Measurements from ENCODE around the gene TRAPPC6A.

The TRAPPC6A gene

DNA sequence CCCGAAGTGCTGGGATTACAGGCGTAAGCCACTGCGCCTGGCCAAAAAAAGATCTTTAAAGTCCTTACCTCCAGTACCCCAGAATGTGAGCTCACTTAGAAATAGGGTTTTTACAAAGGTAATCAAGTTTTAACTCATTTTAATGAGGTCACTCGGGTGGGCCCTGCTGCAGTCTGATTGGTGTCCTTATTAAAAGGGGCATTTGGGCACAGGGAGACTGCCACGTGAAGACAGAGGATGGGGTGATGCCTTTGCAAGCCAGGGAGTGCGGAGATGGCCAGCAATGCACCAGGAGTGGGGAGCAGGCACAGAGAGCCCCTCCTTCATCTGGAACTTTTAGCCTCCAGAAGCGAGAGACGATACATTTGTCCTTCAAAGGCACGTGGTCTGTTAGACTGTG lies 28.9 kb downstream of the TRAPPC6A start:
- DNase-seq (ENCODE audit: low spot score): no peak

GRCh38 chr19:45147835-45148676 lies 30.0 kb downstream of the TRAPPC6A start:
- no peak for DNase-seq (ENCODE audit: low spot score)

GRCh38 chr19:45146741-45147205 lies 31.3 kb downstream of the TRAPPC6A start:
- no peak for DNase-seq (ENCODE audit: low spot score)

GRCh38 chr19:45146251-45146650 lies 31.8 kb downstream of the TRAPPC6A start:
- DNase-seq (ENCODE audit: low spot score): no peak

DNA sequence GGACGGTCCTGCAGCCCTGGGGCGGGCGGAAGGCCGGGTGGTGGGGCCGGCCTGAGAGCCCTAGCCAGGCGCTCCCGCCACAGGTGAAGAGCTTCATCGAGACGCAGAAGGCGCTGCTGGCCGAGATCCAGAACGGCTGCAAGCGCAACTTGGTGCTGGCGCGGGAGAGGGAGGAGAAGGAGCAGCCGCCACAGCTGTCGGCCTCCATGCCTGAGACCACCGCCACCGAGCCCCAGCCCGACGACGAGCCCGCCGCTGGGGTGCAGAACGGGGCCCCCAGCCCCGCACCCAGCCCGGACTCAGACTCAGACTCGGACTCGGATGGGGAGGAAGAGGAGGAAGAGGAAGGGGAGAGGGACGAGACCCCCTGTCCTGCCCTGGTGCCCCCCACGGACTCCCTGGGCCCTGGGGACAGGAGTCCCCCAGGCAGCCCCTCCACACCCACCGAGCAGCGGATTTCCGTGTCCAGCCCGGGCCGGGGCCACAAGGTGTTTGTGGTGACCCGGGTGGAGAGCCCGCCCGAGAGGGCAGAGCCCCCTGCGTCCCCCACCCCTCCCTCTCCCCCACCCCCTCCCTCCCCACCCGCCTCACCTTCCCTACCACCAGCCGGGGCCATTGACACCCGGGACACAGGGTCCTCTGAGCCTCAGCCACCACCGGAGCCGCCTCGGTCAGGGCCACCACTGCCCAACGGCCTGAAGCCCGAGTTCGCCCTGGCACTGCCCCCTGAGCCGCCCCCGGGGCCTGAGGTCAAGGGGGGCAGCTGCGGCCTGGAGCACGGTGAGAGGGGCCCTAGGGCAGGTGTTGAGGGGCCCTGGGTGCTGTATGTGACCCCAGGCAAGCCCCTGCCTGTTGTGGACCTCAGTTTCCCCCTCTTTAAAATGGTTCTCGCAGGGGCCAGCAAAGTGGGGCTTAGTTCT lies 32.5 kb downstream of the TRAPPC6A start:
- no peak for DNase-seq (ENCODE audit: low spot score)

GRCh38 chr19:45144431-45145269 lies 33.4 kb downstream of the TRAPPC6A start:
- no peak for DNase-seq (ENCODE audit: low spot score)

DNA sequence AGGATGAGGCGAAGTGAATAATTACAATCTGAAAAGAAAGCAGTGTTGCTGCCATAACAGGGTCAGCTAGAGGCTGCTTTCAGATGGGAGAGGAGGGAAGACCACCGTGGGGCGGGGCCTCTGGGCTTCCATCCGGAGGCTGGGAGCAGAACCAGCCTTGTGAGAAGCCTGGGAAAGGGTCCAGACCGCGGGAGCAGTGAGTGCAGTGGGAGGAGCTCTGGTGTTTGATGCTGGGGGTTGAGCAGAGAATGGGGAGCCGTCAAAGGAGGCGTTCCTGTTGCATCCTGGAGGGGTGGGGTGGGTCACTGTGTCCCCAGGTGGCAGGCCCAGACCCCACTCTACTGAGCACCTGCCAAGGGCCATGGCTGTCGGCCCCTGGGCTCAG lies 35.3 kb downstream of the TRAPPC6A start:
- no peak for DNase-seq (ENCODE audit: low spot score)

DNA sequence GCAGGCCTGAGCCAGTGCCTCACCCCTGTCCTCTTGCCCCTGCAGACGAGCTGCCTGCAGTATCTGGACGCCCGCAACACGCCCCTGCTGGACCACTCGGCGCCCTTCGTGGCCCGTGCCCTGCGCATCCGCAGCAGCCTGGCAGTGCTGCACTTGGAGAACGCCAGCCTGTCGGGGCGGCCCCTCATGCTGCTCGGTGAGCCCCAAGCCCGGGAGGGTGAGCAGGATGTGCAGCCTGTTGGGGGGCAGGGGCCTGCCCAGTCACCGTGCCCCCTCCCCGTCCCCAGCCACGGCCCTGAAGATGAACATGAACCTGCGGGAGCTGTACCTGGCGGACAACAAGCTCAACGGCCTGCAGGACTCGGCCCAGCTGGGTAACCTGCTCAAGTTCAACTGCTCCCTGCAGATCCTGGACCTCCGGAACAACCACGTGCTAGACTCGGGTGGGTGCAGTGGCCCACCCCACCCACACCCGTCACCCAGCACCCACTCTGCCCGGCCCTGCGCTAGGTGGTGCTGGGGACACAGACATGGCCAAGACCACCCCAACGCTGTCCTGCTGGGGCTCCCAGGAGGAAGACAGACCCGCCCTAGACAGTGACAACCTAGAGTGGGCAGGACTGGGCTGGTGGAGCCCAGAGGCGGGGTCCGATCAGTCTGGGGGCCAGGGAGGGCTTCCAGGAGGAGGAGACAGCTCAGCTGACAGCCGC lies 35.9 kb downstream of the TRAPPC6A start:
- DNase-seq (ENCODE audit: low spot score): no peak

GRCh38 chr19:45141203-45141900 lies 36.7 kb downstream of the TRAPPC6A start:
- no peak for DNase-seq (ENCODE audit: low spot score)

DNA sequence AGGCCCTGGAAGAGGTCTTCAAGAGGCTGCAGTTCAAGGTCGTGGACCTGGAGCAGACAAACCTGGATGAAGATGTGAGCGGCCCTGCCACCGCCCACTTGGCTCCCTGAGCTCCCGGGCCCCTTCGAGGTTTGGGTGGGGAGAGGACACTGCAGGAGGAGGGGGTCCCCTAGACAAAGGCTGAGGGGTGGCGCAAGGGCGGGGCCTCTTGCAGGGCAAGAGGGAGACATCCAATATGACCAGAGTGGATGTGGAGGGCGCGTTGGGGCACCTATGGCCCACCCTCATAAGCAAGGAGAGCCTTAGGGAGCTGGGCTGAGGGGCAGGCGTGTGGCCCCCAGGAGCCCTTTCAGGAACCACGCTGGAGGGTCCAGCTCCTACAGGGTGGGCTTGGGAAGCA lies 37.5 kb downstream of the TRAPPC6A start:
- DNase-seq (ENCODE audit: low spot score): no peak

GRCh38 chr19:45140144-45140503 lies 37.9 kb downstream of the TRAPPC6A start:
- DNase-seq (ENCODE audit: low spot score): no peak

DNA sequence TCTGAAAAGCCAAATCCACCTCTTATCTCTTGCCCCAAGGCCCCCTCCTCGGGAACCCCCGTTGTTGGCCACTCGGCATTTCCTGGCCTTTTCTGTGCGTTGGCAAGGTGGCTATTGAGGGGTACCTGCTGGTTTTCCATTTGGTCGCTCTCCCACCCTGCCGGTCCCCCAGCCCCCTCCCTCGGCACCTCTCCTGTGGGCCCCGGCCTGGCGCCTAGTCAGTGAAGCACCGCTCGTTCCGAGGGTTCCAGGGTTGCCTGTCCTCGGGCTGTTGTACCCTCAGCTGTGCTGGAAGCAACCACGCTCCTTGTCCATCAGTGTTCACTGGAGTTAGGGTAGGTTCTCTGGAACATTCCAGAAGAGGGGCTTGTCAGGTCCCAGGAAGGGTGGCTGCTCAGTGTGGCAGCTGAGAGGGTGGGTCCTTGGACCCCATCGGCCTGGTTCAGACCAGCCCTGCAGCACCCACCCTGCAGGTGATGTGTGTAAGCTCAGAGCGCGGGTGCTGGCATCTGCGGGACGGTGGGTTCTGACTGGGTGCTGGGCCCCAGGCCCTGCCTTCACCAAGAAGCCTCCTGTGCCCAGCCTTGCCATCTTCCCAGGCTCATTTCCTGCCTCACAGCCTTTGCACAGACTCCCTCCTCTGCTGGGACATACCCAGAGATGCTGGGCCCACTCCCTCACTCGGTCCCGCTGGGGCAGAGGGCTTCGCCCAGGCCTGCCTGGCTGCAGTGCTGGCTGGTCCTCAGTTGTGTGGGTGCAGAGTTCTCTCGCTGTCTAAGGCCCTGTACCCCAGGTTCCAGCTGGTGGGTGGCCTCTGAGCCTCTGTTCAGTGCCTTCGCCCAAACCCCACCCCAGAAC lies 38.5 kb downstream of the TRAPPC6A start:
- no peak for DNase-seq (ENCODE audit: low spot score)

- DNase-seq (ENCODE audit: low spot score): no peak
These were observed 39.7 kb downstream of the TRAPPC6A start for GRCh38 chr19:45138303-45138751.

DNA sequence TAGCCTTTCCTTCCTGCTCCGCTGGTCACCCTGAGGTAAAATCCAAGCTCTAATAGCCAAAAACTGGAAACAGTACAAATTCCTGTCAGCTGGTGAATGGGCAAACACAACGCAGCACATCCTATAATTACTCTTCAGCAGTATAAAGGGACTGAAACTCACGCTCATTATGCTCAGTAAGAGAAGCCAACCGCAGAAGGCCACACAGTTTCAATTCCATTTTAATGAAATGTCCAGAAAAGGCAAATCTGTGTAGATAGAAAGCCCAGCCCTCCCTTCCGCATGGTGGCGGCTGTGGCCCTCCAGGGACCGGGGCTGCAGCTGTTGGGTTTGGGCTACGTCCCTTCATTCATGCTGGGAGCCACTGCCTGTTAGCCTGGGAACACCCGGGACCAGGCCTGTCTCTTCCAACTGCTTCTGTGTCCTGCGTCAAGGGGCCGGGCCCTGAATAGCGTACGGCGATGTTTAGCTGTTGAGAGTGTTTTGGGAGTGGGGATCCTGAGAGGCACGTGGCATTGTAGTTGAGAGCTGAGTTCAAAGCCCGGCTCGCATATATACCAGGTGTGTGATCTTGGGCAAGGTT lies 40.8 kb downstream of the TRAPPC6A start:
- no peak for DNase-seq (ENCODE audit: low spot score)

- no peak for DNase-seq (ENCODE audit: low spot score)
These were observed 41.4 kb downstream of the TRAPPC6A start for GRCh38 chr19:45136507-45137178.

GRCh38 chr19:45135176-45135885 lies 42.7 kb downstream of the TRAPPC6A start:
- DNase-seq (ENCODE audit: low spot score): no peak

DNA sequence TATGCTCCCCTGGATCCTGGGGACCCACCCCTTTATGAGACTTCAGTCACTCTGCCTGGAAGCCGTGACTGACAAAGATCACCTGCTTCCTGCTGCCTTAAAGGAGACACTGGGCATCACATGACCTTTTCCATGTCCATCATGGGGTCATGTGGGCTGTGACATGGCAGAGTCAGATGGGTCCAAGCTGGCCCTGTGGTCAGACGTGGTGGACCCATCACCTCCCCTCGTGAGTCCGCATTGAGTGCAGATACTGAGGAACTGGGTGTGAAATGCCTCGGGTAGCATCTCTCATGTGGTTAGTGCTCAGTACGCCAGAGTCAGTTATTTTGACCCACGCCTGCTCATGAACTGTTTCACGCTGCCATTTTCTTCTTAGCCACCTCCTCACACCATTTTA lies 44.4 kb downstream of the TRAPPC6A start:
- no peak for DNase-seq (ENCODE audit: low spot score)
